Measurements from ENCODE around the gene GHRH. TPM values are rescaled to one million over a fixed set of nuclear protein-coding genes. Genes with fewer than 3 reads are reported as not detected.

GHRH gene
- total and polyA plus RNA-seq, 9 donors, result not detected

DNA sequence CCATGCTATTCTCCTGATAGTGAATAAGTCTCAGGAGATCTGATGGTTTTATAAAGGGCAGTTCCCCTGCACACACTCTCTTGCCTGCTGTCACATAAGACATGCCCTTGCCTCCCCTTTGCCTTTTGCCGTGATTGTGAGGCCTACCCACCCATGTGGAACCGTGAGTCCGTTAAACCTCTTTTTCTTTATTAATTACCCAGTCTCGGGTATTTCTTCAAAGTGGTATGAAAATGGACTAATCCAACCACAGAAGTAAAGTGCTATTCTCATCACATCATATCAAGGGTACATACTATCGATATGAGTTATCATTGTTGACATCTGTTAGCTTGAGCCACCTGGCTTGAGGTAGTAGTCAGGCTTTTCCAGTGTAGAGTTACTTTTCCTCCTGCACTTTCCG lies 30.1 kb upstream of the GHRH start:
- Histone ChIP-seq H3K27ac (ENCODE audit: low read length) (no peak overlapping the region), H3K4me3 (ENCODE audit: low read length) (no peak overlapping the region), H3K4me1 (ENCODE audit: control insufficient read depth, insufficient read depth, low read length) (peaks cover 8% of the 10 kb centered on the region), H3K27me3 (ENCODE audit: control insufficient read depth, insufficient read depth, low read length) (no peaks in the 10 kb centered on the region), H3K9me3 (replicated peaks; ENCODE audit: control insufficient read depth, low read depth, low read length) (peaks cover 7% of the 10 kb centered on the region), H3K36me3 (ENCODE audit: control insufficient read depth, insufficient read depth, low read length) (peaks cover 13% of the 10 kb centered on the region)
- no peak for DNase-seq
- WGBS (ENCODE audit: insufficient coverage), result no CpG with 5 or more reads among the region's 6 CpGs

DNA sequence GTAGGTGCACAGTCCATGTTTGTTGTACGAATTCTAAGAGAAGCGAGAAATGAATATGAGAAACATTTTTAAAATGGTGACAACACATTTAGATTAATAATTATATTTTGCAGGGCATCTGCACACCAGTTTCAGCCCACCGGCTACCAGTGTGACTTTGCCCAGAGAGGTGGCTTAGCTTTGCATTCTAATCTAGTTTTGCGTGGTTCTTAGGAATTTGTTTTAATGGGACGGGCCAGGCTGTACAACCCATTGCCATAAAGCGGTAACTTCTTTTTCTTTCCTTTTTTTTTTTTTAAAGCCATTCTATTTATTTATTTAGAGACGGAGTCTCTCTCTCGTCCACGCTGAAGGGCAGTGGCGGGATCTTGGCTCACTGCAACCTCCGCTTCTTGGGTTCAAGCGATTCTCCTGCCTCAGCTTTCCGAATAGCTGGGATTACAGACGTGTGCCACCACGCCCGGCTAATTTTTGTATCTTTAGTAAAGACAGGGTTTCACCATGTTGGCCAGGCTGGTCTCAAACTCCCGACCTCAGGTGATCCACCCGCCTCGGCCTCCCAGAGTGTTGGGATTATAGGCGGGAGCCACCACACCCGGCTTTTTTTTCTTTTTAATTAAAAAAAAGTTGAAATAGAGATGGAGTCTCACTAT lies 28.7 kb upstream of the GHRH start:
- 80% methylated on average over 7 of the region's 21 CpGs for WGBS (ENCODE audit: insufficient coverage)
- Histone ChIP-seq H3K27ac (ENCODE audit: low read length) (peak overlapping the region; percentile 88), H3K27me3 (ENCODE audit: control insufficient read depth, insufficient read depth, low read length) (no peaks in the 10 kb centered on the region), H3K36me3 (ENCODE audit: control insufficient read depth, insufficient read depth, low read length) (peaks cover 13% of the 10 kb centered on the region), H3K9me3 (replicated peaks; ENCODE audit: control insufficient read depth, low read depth, low read length) (peaks cover 7% of the 10 kb centered on the region), H3K4me1 (ENCODE audit: control insufficient read depth, insufficient read depth, low read length) (peaks cover 8% of the 10 kb centered on the region), H3K4me3 (ENCODE audit: low read length) (peak overlapping the region; percentile 99)
- no peak for DNase-seq

DNA sequence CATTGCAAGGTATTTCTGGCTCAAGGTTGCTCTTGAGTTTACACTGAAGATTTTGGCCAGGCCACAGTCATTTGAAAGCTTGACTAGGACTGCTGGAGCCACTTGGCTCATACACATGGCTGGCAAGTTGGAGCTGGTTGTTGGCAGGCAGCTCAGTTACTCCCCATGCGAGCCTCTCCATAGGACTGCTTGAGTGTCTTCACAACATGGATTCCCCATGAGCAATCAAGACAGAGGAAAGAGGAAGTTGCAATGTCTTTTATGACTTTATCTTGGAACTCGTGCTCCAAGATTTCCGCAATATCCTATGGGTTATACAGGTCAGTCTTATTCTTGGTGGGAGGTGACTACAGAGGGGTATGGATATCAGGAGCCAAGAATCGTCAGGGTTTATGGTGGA lies 26.5 kb upstream of the GHRH start:
- Histone ChIP-seq H3K4me3 (ENCODE audit: low read length) (no peak overlapping the region), H3K9me3 (replicated peaks; ENCODE audit: control insufficient read depth, low read depth, low read length) (peaks cover 4% of the 10 kb centered on the region), H3K4me1 (ENCODE audit: control insufficient read depth, insufficient read depth, low read length) (peaks cover 8% of the 10 kb centered on the region), H3K27me3 (ENCODE audit: control insufficient read depth, insufficient read depth, low read length) (no peaks in the 10 kb centered on the region), H3K27ac (ENCODE audit: low read length) (no peak overlapping the region), H3K36me3 (ENCODE audit: control insufficient read depth, insufficient read depth, low read length) (peaks cover 6% of the 10 kb centered on the region)
- DNase-seq, result no peak
- 78% methylated on average over 3 of the region's 4 CpGs for WGBS (ENCODE audit: insufficient coverage)

DNA sequence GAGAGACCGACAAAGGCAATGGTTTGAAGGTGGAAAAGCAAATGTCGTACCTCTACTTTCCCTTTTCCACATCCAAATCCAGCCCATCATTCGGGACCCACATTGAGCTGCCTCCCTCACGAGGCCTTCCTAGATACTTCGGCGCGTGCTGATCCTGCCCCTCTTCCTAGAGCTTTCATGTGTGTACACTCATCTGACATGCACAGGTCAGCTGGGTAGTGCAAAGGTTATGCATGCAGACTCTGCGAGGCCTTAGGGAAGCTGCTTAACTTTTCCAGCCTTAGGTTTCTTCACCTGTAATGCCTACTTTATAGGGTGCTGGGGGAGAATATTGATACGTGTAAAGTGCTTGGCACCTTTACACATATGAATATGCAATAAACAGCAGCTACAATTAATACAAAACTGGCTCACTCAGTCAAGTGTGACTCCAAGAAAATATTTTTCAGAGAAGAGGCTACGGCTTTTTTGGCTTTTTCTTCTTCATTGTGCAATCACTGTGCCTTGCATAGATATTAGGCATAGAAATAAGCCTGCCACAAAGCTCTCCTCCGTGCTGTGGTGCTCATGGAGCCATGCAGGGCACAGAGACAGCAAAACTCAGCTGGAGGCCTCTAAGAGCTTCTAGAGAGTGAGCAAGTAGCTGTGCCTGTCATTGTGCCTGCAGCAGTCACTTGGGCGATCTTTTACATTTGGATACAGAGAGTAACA lies 24.2 kb upstream of the GHRH start:
- no peak overlapping the region for H3K4me3 ChIP-seq (ENCODE audit: low read length)
- no peaks in the 10 kb centered on the region for H3K36me3 ChIP-seq (ENCODE audit: control insufficient read depth, insufficient read depth, low read length)
- no peak for DNase-seq
- WGBS (ENCODE audit: insufficient coverage), result 87% methylated on average over 8 of the region's 12 CpGs
- H3K27me3 ChIP-seq (ENCODE audit: control insufficient read depth, insufficient read depth, low read length), result no peaks in the 10 kb centered on the region
- H3K27ac ChIP-seq (ENCODE audit: low read length), result no peak overlapping the region
- no peaks in the 10 kb centered on the region for H3K9me3 ChIP-seq (replicated peaks; ENCODE audit: control insufficient read depth, low read depth, low read length)
- H3K4me1 ChIP-seq (ENCODE audit: control insufficient read depth, insufficient read depth, low read length), result peaks cover 8% of the 10 kb centered on the region

DNA sequence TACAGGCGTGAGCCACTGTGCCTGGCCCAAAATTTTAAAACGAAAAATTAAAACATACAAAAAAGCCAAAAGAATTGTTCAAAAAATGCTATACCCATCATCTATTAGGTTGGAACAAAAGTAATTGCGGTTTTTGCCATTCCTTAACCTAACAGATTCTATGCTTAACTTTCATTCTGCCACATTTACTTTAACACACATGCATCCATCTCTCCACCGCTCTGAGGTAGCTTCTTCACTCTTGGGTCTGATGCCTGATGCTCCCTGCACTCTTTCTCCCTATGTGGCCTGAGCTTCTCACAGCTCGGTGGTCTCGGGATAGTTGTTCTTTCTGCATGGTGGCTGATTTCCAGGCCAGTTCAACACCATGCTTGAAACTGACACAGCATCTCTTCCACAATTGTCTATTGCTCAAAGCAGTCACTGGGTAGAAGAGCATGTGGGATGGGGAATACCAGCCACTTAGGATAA lies 23.1 kb upstream of the GHRH start:
- Histone ChIP-seq H3K27me3 (ENCODE audit: control insufficient read depth, insufficient read depth, low read length) (no peaks in the 10 kb centered on the region), H3K27ac (ENCODE audit: low read length) (no peak overlapping the region), H3K36me3 (ENCODE audit: control insufficient read depth, insufficient read depth, low read length) (no peaks in the 10 kb centered on the region), H3K9me3 (replicated peaks; ENCODE audit: control insufficient read depth, low read depth, low read length) (no peaks in the 10 kb centered on the region), H3K4me3 (ENCODE audit: low read length) (no peak overlapping the region), H3K4me1 (ENCODE audit: control insufficient read depth, insufficient read depth, low read length) (no peaks in the 10 kb centered on the region)
- 94% methylated on average over 5 of the region's 6 CpGs for WGBS (ENCODE audit: insufficient coverage)
- no peak for DNase-seq

DNA sequence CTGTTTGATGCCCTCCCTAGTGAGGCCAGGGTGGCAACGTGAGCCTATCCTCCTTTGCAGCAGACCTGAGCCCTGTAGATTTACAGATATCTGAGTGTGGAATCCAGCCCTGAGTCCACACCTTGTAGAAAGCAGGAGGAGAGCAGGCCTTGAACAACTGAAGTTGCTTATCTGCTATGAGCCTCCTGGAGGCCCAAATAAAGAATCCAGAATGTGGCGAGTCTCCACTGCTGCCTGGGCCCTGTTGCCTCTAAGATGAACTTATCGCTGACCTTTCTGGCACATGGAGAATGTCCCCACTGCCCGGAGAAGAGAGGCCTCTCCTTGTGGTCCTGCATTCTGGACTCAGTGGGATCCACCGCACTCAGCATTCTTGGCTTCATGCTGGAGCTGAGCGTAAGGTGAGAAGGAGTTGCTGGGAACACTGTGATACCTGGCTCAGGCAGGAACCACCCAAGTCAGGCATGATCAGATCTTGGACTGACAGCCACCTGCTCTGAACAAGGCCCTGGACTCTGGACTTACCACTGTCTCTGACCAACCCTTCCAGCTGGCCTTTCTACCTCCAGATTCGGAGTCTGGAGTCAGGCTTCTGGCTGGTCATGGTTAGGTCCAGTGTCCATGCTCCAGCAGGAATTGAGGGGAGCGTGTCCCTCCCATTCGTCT lies 22.0 kb upstream of the GHRH start:
- H3K4me3 ChIP-seq (ENCODE audit: low read length), result no peak overlapping the region
- no peak for DNase-seq
- no peaks in the 10 kb centered on the region for H3K27me3 ChIP-seq (ENCODE audit: control insufficient read depth, insufficient read depth, low read length)
- 89% methylated on average over 9 of the region's 9 CpGs for WGBS (ENCODE audit: insufficient coverage)
- no peaks in the 10 kb centered on the region for H3K36me3 ChIP-seq (ENCODE audit: control insufficient read depth, insufficient read depth, low read length)
- H3K4me1 ChIP-seq (ENCODE audit: control insufficient read depth, insufficient read depth, low read length), result no peaks in the 10 kb centered on the region
- H3K9me3 ChIP-seq (replicated peaks; ENCODE audit: control insufficient read depth, low read depth, low read length), result no peaks in the 10 kb centered on the region
- H3K27ac ChIP-seq (ENCODE audit: low read length), result no peak overlapping the region

DNA sequence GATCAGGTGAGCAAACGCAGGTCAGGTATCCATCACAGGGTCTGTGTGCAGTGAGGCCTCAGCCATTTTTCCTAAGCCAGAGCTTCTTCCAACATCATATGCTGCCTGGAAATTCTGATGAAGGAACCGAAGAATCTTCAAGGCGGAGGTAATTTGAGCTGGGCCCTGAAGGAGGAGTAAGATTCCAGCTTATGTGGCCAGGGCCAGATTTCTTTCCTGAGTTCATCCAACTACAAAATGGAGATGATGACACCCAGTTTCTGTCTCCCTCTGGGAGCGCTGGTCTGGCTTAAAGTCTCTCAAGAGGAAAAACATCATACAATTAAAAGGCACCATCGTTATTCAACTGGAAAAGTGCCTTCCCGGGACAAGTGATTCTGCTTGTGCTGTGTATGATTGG lies 20.9 kb upstream of the GHRH start:
- Histone ChIP-seq H3K27me3 (ENCODE audit: control insufficient read depth, insufficient read depth, low read length) (no peaks in the 10 kb centered on the region), H3K4me1 (ENCODE audit: control insufficient read depth, insufficient read depth, low read length) (no peaks in the 10 kb centered on the region), H3K27ac (ENCODE audit: low read length) (no peak overlapping the region), H3K4me3 (ENCODE audit: low read length) (no peak overlapping the region), H3K9me3 (replicated peaks; ENCODE audit: control insufficient read depth, low read depth, low read length) (no peaks in the 10 kb centered on the region), H3K36me3 (ENCODE audit: control insufficient read depth, insufficient read depth, low read length) (no peaks in the 10 kb centered on the region)
- DNase-seq, result peak; percentile 83
- WGBS (ENCODE audit: insufficient coverage), result no CpG with 5 or more reads among the region's 6 CpGs

DNA sequence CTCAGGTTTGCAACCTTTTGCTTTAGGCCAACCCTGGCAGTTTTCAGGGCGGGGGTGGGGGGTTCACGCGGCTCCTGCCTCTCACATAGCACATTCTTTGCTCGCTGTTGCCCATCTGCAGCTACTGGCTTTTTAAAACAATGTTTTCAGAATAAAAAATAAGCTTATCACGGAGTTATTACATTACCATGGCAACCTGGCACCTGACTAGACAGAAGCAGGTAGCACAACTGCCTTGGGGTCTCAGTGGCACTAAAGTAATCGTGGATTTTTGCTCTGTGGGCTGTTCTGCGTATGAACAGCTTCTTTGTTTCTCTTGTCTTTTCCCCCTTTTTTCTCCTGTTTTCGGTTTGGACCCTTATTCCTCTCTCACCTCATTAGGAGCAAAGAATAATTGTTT lies 18.8 kb upstream of the GHRH start:
- no peaks in the 10 kb centered on the region for H3K27me3 ChIP-seq (ENCODE audit: control insufficient read depth, insufficient read depth, low read length)
- peaks cover 10% of the 10 kb centered on the region for H3K4me1 ChIP-seq (ENCODE audit: control insufficient read depth, insufficient read depth, low read length)
- no peaks in the 10 kb centered on the region for H3K36me3 ChIP-seq (ENCODE audit: control insufficient read depth, insufficient read depth, low read length)
- H3K4me3 ChIP-seq (ENCODE audit: low read length), result no peak overlapping the region
- 80% methylated on average over 6 of the region's 8 CpGs for WGBS (ENCODE audit: insufficient coverage)
- no peaks in the 10 kb centered on the region for H3K9me3 ChIP-seq (replicated peaks; ENCODE audit: control insufficient read depth, low read depth, low read length)
- DNase-seq, result no peak
- H3K27ac ChIP-seq (ENCODE audit: low read length), result no peak overlapping the region

DNA sequence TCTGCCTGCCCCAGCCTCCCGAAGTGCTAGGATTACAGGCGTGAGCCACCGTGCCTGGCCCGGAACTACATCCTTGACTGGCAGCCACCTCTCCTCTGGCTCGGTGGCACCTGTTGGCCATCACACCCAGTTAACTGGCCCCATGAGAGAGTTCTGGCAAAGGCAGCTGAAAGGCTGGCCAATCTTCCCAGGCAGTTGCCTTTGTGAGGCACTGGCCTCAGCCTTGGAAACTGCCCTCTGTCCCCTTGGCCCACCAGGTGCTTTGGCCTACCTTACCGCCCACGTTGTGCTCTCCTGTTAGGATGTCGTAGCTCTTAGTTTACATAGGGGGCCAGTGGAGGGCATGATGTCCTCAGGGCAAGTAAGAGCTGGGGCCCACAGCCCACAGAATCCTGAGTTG lies 18.2 kb upstream of the GHRH start:
- WGBS (ENCODE audit: insufficient coverage), result 51% methylated on average over 7 of the region's 8 CpGs
- Histone ChIP-seq H3K4me1 (ENCODE audit: control insufficient read depth, insufficient read depth, low read length) (peaks cover 10% of the 10 kb centered on the region), H3K27ac (ENCODE audit: low read length) (no peak overlapping the region), H3K36me3 (ENCODE audit: control insufficient read depth, insufficient read depth, low read length) (no peaks in the 10 kb centered on the region), H3K27me3 (ENCODE audit: control insufficient read depth, insufficient read depth, low read length) (no peaks in the 10 kb centered on the region), H3K4me3 (ENCODE audit: low read length) (no peak overlapping the region), H3K9me3 (replicated peaks; ENCODE audit: control insufficient read depth, low read depth, low read length) (no peaks in the 10 kb centered on the region)
- DNase-seq, result no peak

DNA sequence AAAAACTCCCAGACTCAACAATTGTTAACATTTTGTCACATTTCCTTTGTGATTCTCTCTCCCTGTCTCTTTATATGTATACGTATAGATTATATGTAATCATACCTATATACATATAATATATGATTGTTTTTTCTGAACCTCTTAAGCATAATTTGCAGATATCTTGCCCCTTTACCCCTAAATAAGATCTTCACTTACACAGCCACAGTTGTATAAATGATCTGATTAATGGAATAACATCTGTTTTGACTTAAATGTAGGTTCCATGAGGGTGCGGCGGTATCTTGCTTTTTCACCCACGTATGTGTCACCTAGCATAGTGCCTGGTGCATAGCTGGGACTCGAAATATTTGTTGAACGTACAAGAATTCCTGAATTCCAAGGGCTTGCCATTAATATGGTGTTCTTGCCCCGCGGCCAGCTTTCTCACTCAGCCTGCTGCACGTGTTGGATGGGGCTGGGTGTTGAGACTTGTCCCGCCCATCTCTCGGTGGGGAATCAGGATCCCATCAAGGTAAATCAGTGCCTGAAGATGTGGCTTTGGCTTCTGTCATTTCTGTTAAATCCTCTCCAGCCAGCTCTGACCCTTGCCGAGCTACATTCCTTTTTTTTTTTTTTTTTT lies 17.5 kb upstream of the GHRH start:
- Histone ChIP-seq H3K36me3 (ENCODE audit: control insufficient read depth, insufficient read depth, low read length) (no peaks in the 10 kb centered on the region), H3K9me3 (replicated peaks; ENCODE audit: control insufficient read depth, low read depth, low read length) (no peaks in the 10 kb centered on the region), H3K27ac (ENCODE audit: low read length) (no peak overlapping the region), H3K4me1 (ENCODE audit: control insufficient read depth, insufficient read depth, low read length) (peaks cover 10% of the 10 kb centered on the region), H3K4me3 (ENCODE audit: low read length) (no peak overlapping the region), H3K27me3 (ENCODE audit: control insufficient read depth, insufficient read depth, low read length) (no peaks in the 10 kb centered on the region)
- WGBS (ENCODE audit: insufficient coverage), result 83% methylated on average over 2 of the region's 12 CpGs
- no peak for DNase-seq
